GM12865 (cell line): Measurements from ENCODE around the gene EXT2.

ENCODE experiments used
- DNase-seq: peaks from one replicate; pipeline ENCODE4 v3.0.0; 2010; ENCODE audit warnings: low read depth
- H3K4me3 ChIP-seq: 2 replicates; pipeline ENCODE4 v1.5.1; 2011; ENCODE audit warnings: mild to moderate bottlenecking, low read depth, low read length, control low read depth
- CTCF ChIP-seq: IDR thresholded peaks from 2 replicates; pipeline ENCODE4 v1.5.1; 2011; ENCODE audit warnings: low read length, control low read depth, low read depth, inconsistent platforms; ENCODE audit not compliant: insufficient read depth; ENCODE audit errors: missing control alignments

Gene EXT2

GRCh38 chr11:44083433-44083832 lies 12.0 kb upstream of the EXT2 start:
- no peak for TF ChIP-seq CTCF
- no peak for DNase-seq
- H3K4me3 ChIP-seq = no peak overlapping the region

GRCh38 chr11:44083906-44084305 lies 11.6 kb upstream of the EXT2 start:
- H3K4me3 ChIP-seq = no peak overlapping the region
- TF ChIP-seq CTCF = no peak
- DNase-seq = no peak

GRCh38 chr11:44085330-44085729 lies 10.1 kb upstream of the EXT2 start:
- no peak for DNase-seq
- TF ChIP-seq CTCF = no peak
- H3K4me3 ChIP-seq = no peak overlapping the region

- no peak for TF ChIP-seq CTCF
- DNase-seq = no peak
- H3K4me3 ChIP-seq = no peak overlapping the region
Measured at GRCh38 chr11:44088377-44088776, 7.1 kb upstream of the EXT2 start.

- no peak for DNase-seq
- no peak overlapping the region for H3K4me3 ChIP-seq
- TF ChIP-seq CTCF = no peak
Measured at GRCh38 chr11:44088871-44089270, 6.6 kb upstream of the EXT2 start.

- DNase-seq = no peak
- TF ChIP-seq CTCF = no peak
- no peak overlapping the region for H3K4me3 ChIP-seq
Measured at GRCh38 chr11:44090539-44090938, 4.9 kb upstream of the EXT2 start.

- no peak overlapping the region for H3K4me3 ChIP-seq
- peak; percentile 86 for DNase-seq
- TF ChIP-seq CTCF = peak; percentile 78
Measured at GRCh38 chr11:44094260-44094868, 1.1 kb upstream of the EXT2 start.
